Testis (tissue), 2 donors: ENCODE measurements around the gene CAMKK1.

Source experiments
- CTCF ChIP-seq, 3 experiments: fragments of 450-650 bp in 2 of 3; fragments of 200-600 bp in 1 of 3; sonication (generic) in 1 of 3; IDR thresholded peaks; one replicate each; pipeline ENCODE4 v1.5.1; 2016 to 2019; ENCODE audit warnings: antibody characterized with exemption in 3 of 3, mild to moderate bottlenecking in 2 of 3, moderate library complexity in 1 of 3
- POLR2A ChIP-seq: fragments of 450-650 bp; IDR thresholded peaks from one replicate; pipeline ENCODE4 v1.6.1; 2017; ENCODE audit warnings: antibody characterized with exemption, mild to moderate bottlenecking, moderate library complexity

GRCh38 chr17:3847165-3847670 lies 45.6 kb downstream of the CAMKK1 start:
- TF ChIP-seq CTCF (IDR thresholded peaks at IDR 0.05) (no peak), POLR2A (no peak)
